ENCODE results near the gene ANO10.

DNA sequence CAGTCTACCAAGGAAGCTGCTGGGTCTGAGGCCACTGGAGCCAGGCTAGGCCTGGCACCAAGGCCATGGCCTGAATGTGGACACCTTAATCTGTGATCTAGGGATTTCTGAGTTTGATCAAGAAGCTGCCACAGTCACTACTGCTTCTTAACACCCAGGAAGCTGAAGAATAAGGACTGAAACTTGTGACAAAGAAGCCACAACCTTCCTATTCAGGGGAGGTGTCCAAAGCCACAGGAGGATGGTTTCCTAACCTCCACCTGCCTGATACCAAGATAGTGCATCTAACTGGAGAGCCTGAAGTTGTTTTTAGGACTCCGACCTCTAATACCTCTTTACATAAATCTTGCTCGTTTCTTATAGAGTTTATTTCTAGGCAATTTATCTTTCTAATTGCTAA, 5.5 kb upstream of the ANO10 start:
- TF ChIP-seq, protein P1, sequence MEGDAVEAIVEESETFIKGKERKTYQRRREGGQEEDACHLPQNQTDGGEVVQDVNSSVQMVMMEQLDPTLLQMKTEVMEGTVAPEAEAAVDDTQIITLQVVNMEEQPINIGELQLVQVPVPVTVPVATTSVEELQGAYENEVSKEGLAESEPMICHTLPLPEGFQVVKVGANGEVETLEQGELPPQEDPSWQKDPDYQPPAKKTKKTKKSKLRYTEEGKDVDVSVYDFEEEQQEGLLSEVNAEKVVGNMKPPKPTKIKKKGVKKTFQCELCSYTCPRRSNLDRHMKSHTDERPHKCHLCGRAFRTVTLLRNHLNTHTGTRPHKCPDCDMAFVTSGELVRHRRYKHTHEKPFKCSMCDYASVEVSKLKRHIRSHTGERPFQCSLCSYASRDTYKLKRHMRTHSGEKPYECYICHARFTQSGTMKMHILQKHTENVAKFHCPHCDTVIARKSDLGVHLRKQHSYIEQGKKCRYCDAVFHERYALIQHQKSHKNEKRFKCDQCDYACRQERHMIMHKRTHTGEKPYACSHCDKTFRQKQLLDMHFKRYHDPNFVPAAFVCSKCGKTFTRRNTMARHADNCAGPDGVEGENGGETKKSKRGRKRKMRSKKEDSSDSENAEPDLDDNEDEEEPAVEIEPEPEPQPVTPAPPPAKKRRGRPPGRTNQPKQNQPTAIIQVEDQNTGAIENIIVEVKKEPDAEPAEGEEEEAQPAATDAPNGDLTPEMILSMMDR (conservative IDR thresholded peaks at IDR 0.05 in 1 of 2, IDR thresholded peaks at IDR 0.05 in 1 of 2; ENCODE audit: extremely low read depth in 1 of 2, insufficient read depth in 1 of 2, low read depth in 1 of 2, low read length in 2 of 2), result no peak
- no peak for TF ChIP-seq EZH2 (IDR thresholded peaks at IDR 0.05; ENCODE audit: borderline replicate concordance, low read length)
